ENCODE measurements around the gene SEZ6L2. TPM values are rescaled to one million over a fixed set of nuclear protein-coding genes. Genes with fewer than 3 reads are reported as not detected.

SEZ6L2 gene
- total RNA-seq, 1 experiment from 2014 or later, result 46.5 TPM

DNA sequence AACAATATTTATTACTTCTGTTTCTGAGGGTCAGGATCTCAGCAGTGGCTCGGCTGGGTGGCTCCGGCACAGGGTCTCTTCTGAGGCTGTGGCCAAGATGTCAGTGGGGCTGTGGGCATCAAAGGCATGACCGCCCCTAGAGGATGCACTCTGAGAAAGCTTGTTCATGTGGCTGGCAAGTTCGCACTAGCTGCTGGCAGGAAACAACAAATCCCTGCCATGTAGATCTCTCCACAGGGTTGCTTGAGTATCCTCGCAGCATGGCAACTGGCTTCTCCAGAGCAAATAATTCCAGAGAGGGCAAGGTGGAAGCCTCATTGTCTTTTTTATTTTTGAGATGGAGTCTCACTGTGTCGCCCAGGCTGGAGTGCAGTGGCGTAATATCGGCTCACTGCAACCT, 14.2 kb upstream of the SEZ6L2 start:
- no TSS peak for BruUV-seq (replicated peaks)
- no peak overlapping the region for H3K27ac ChIP-seq
- H3K4me2 ChIP-seq, result no peak overlapping the region
- ChIA-PET POLR2A (ENCODE audit: unreplicated experiment) (no interaction called here), CTCF (no interaction called here)
- no peaks in the 10 kb centered on the region for H3K9me2 ChIP-seq (ENCODE audit: insufficient read depth)
- DNase-seq, result no peak
- no peaks in the 10 kb centered on the region for H4K20me1 ChIP-seq (ENCODE audit: insufficient read depth)
- H3K79me2 ChIP-seq (ENCODE audit: low read depth), result no peaks in the 10 kb centered on the region
- no peak overlapping the region for H2AFZ ChIP-seq
- peaks cover 16% of the 10 kb centered on the region for H3K4me1 ChIP-seq (replicated peaks; ENCODE audit: insufficient read depth)
- H3K4me3 ChIP-seq, result no peak overlapping the region
- H3F3A ChIP-seq (ENCODE audit: insufficient read depth, low read depth), result peaks cover 26% of the 10 kb centered on the region
- peaks cover 15% of the 10 kb centered on the region; the same call in 1 of the 2 replicates for H3K36me3 ChIP-seq (ENCODE audit: low read depth)
- TF ChIP-seq CTCF (conservative IDR thresholded peaks at IDR 0.05) (no peak), EZH2 (IDR thresholded peaks at IDR 0.05; ENCODE audit: low read depth) (no peak)
- H3K27me3 ChIP-seq (ENCODE audit: insufficient read depth, low read depth), result no peaks in the 10 kb centered on the region
- intact Hi-C loops (cut with micrococcal nuclease; ENCODE audit: unreplicated experiment), result no loop called here
- no peaks in the 10 kb centered on the region for H3K9me3 ChIP-seq (ENCODE audit: insufficient read depth, low read depth)

- no peaks in the 10 kb centered on the region for H3K79me2 ChIP-seq (ENCODE audit: low read depth)
- no peaks in the 10 kb centered on the region for H4K20me1 ChIP-seq (ENCODE audit: insufficient read depth)
- no peaks in the 10 kb centered on the region for H3K27me3 ChIP-seq (ENCODE audit: insufficient read depth, low read depth)
- H3K4me1 ChIP-seq (replicated peaks; ENCODE audit: insufficient read depth), result peaks cover 16% of the 10 kb centered on the region
- BruUV-seq (replicated peaks), result no TSS peak
- no peaks in the 10 kb centered on the region for H3K9me3 ChIP-seq (ENCODE audit: insufficient read depth, low read depth)
- no peak overlapping the region for H3K4me2 ChIP-seq
- DNase-seq, result no peak
- POLR2A ChIA-PET (ENCODE audit: unreplicated experiment), result no interaction called here
- no peak overlapping the region for H3K27ac ChIP-seq
- H2AFZ ChIP-seq, result no peak overlapping the region
- TF ChIP-seq EZH2 (IDR thresholded peaks at IDR 0.05; ENCODE audit: low read depth) (no peak), CTCF (conservative IDR thresholded peaks at IDR 0.05) (no peak)
- intact Hi-C loops (cut with micrococcal nuclease; ENCODE audit: unreplicated experiment), result no loop called here
- no peak overlapping the region for H3K4me3 ChIP-seq
- peaks cover 5% of the 10 kb centered on the region; the same call in 1 of the 2 replicates for H3K36me3 ChIP-seq (ENCODE audit: low read depth)
- H3F3A ChIP-seq (ENCODE audit: insufficient read depth, low read depth), result peaks cover 27% of the 10 kb centered on the region
- no peaks in the 10 kb centered on the region for H3K9me2 ChIP-seq (ENCODE audit: insufficient read depth)
- CTCF ChIA-PET, result no interaction called here
Measured at GRCh38 chr16:29912087-29912486, 12.7 kb upstream of the SEZ6L2 start.

- no peak overlapping the region for H3K27ac ChIP-seq
- DNase-seq, result no peak
- H3K9me3 ChIP-seq (ENCODE audit: insufficient read depth, low read depth), result no peaks in the 10 kb centered on the region
- H3K4me2 ChIP-seq, result no peak overlapping the region
- no peaks in the 10 kb centered on the region for H3K27me3 ChIP-seq (ENCODE audit: insufficient read depth, low read depth)
- peaks cover 23% of the 10 kb centered on the region; the same call in 1 of the 2 replicates for H3F3A ChIP-seq (ENCODE audit: insufficient read depth, low read depth)
- TF ChIP-seq CTCF (conservative IDR thresholded peaks at IDR 0.05) (no peak), EZH2 (IDR thresholded peaks at IDR 0.05; ENCODE audit: low read depth) (no peak)
- 0 out of 2 replicates have a peak, but pooled peaks cover under 1% of the 10 kb centered on the region for H3K36me3 ChIP-seq (ENCODE audit: low read depth)
- no peak overlapping the region for H3K4me3 ChIP-seq
- no peaks in the 10 kb centered on the region for H4K20me1 ChIP-seq (ENCODE audit: insufficient read depth)
- ChIA-PET CTCF (no interaction called here), POLR2A (ENCODE audit: unreplicated experiment) (no interaction called here)
- H3K79me2 ChIP-seq (ENCODE audit: low read depth), result no peaks in the 10 kb centered on the region
- BruUV-seq (replicated peaks), result no TSS peak
- H2AFZ ChIP-seq, result no peak overlapping the region
- H3K4me1 ChIP-seq (replicated peaks; ENCODE audit: insufficient read depth), result peaks cover 16% of the 10 kb centered on the region
- no peaks in the 10 kb centered on the region for H3K9me2 ChIP-seq (ENCODE audit: insufficient read depth)
- intact Hi-C loops (cut with micrococcal nuclease; ENCODE audit: unreplicated experiment), result no loop called here
Measured at GRCh38 chr16:29911676-29912010, 12.3 kb upstream of the SEZ6L2 start.

Measured in PC-9 (cell line).